Activated naive CD4-positive, alpha-beta T cell treated with anti-CD3 and anti-CD28 coated beads, Interleukin-2, amount 50 U/mL, for 72 hours (primary cell): ENCODE results near the gene ANKRD17. TPM values are rescaled to one million over a fixed set of nuclear protein-coding genes. Genes with fewer than 3 reads are reported as not detected.

ENCODE experiments used
- ATAC-seq, 2 donors: fragments of 150-1000 bp; cut with Tn5 transposase; 2 replicates each; pipeline ENCODE4 v1.10.0; 2021; ENCODE audit warnings: mild to moderate bottlenecking in 2 of 2, moderate library complexity in 2 of 2
- DNase-seq, 2 donors: peaks; one replicate each; pipeline ENCODE4 v3.0.0; 2021 to 2022; ENCODE audit warnings: low spot score in 2 of 2
- H3K27ac Mint-ChIP-seq, 2 donors: one replicate each; pipeline ENCODE4 v1.8.0; 2022; ENCODE audit warnings: mild to moderate bottlenecking in 2 of 2, mixed read lengths in 2 of 2
- H3K36me3 Mint-ChIP-seq, 2 donors: one replicate each; pipeline ENCODE4 v1.8.0; 2022; ENCODE audit warnings: mixed read lengths in 2 of 2
- H3K9me3 Mint-ChIP-seq, 2 donors: one replicate each; pipeline ENCODE4 v1.8.0; 2022; ENCODE audit warnings: mixed read lengths in 2 of 2
- total RNA-seq, 2 donors: library from RNA; stranded (reverse); gene quantifications; one replicate each; pipeline ENCODE4 v1.2.3, GENCODE V29; 2022

The ANKRD17 gene
- total RNA-seq, 2 donors from 2014 or later, result 39.1 to 73.9 TPM

DNA sequence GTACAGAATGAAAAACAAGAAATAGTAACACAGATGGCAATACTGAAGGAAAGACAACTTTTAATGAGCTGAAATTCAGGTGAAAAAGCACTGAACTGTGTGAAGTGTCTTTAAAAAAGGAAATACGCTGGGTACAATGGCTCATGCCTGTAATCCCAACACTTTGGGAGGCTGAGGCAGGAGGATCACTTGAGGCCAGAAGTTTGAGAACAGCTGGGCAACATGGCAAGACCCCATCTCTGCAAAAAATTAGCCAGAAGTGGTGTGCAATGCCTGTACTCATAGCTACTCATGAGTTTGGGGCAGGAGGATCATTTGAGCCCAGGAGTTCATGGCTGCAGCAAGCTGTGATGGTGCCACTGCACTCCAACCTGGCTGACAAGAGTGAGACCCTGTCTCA lies 129.3 kb downstream of the ANKRD17 start:
- H3K27ac Mint-ChIP-seq, result no peak overlapping the region
- peaks cover 0 to 14% of the 10 kb centered on the region in 2 donors for H3K36me3 Mint-ChIP-seq
- DNase-seq (no peak), ATAC-seq (no peak)
- H3K9me3 Mint-ChIP-seq, result no peaks in the 10 kb centered on the region

DNA sequence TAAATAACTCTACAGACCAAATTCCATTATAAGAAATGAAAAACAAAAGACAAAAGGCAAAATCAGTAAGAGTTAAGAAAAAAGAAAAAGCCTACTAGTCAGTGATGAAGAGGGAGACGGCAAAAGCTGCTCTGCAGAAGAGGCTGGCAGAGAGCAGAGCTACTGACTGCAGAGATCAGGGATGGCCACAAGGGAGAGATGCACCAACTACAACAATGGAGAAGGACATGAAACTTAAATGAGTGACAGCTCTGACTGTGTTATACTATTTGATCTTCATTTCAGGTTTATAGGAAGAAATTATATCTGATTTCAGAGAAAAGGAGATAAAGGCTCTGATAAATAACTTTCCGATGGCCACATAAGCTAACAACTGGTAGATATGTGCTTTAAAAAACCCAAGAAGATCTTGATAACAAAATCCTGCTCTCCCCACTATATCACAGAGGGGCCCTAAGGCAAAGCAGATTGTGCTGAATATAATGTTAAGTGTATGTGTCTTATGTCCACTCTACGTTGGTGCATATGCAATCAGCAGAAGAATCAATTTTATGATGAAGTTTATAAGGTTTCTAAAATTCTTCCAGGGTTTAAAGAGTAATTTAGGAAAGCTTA lies 130.7 kb downstream of the ANKRD17 start:
- H3K27ac Mint-ChIP-seq, result no peak overlapping the region
- H3K9me3 Mint-ChIP-seq, result no peaks in the 10 kb centered on the region
- DNase-seq (no peak), ATAC-seq (peak in 1 of 2 donors; percentile 60)
- peaks cover 0 to 8% of the 10 kb centered on the region in 2 donors for H3K36me3 Mint-ChIP-seq

DNA sequence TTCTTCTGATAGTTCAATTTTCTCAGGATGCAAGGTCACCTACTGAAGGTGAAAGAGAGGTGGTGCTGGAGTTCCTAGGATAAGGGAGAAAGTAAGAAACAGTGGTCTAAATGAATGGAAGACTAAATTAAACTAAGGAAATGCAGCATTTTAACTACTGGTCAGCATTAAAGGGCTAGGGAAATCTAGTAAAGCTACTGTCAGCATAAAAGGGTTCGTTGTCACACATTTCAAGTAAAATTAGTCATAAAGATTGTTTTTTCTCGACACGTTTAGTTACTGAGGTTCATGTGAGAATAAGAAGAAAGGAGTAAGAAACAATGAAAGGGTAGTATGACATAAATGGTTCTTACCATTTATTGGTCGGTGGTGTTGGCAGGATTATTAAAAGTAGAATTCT lies 149.1 kb downstream of the ANKRD17 start:
- ATAC-seq (peak in 1 of 2 donors; percentile 66), DNase-seq (no peak)
- Mint-ChIP-seq H3K27ac (no peak overlapping the region), H3K36me3 (peaks cover 0 to 11% of the 10 kb centered on the region in 2 donors), H3K9me3 (no peaks in the 10 kb centered on the region)

DNA sequence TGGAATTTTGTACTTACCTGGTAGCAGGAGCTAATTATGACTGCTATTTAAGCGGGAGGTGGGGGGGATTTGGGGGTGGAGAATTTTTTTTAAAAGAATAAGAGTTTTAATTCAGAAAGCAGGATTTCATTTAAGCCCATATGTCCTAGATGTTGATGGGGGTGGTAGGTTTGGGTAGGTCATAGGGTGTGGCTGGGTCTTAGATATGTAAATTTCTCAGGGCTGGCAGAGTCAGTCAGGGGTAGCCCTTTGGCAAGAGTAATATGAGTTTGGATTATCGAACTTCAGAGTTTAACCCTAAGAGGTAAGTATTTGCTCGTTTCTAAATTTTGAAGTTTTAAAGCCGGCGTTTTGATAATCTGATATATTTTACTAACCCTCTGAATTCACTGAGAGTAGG lies 153.9 kb downstream of the ANKRD17 start:
- ATAC-seq (no peak), DNase-seq (no peak)
- Mint-ChIP-seq H3K36me3 (peaks cover 0 to 28% of the 10 kb centered on the region in 2 donors), H3K27ac (peak overlapping the region; percentile 6 to 63), H3K9me3 (no peaks in the 10 kb centered on the region)

DNA sequence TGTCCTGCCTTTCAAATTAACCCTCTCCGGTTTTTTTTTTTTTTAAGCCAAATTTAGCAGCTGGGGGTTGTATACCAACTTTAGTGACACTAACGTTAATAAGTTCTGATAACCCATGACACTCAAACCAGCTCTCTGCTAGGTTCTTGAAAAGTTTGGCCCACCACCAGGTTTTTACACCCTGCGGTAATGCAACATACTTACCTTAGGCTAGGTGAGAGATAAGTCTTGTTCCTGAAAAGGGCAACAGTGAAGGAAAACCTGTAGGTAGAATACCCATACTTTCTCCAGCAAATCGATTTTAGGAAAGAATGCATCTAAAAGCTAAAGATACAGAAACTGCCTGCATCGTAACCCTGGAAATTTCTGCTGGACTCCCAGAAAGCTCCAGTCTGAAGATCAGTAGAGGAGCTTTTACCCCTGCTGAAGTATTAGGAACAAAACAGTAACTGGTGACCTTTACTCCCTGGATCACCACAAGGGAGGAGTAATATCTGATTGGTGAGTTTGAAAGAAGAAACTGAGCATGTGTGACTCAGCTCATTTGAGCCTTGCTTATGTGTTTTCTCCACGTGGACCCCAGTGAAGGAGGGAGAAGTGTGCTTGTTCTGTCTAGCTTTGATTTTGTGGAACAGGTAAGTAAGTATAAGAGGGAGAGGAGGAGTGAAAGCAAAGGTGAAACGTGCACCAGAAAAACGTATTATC lies 154.6 kb downstream of the ANKRD17 start:
- no peaks in the 10 kb centered on the region for H3K9me3 Mint-ChIP-seq
- peaks cover 0 to 32% of the 10 kb centered on the region in 2 donors for H3K36me3 Mint-ChIP-seq
- peak overlapping the region; percentile 6 to 19 for H3K27ac Mint-ChIP-seq
- ATAC-seq (peak in 1 of 2 donors; percentile 63), DNase-seq (no peak)

DNA sequence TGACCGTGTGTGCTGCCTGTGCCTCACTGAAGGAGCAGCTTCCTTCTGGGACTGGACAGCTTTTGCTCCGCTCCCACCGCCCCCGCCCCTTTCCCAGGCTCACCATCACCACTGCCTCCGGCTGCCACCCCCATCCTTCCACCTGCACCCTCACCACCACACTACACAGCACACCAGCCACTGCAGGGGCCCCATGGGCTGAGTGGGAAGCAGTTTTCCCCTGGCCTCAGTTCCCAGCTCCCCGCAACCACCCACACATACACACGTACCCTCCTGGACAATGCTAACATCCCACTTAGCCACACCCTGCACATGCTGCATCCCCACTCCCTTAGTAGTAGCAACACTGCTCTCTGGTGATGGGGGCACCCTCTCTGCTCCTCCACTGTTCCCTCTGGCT lies 159.5 kb downstream of the ANKRD17 start:
- DNase-seq (no peak), ATAC-seq (peak in 1 of 2 donors; percentile 53)
- Mint-ChIP-seq H3K36me3 (peaks cover 0 to 24% of the 10 kb centered on the region in 2 donors), H3K27ac (peak overlapping the region; percentile 65 to 97), H3K9me3 (no peaks in the 10 kb centered on the region)

DNA sequence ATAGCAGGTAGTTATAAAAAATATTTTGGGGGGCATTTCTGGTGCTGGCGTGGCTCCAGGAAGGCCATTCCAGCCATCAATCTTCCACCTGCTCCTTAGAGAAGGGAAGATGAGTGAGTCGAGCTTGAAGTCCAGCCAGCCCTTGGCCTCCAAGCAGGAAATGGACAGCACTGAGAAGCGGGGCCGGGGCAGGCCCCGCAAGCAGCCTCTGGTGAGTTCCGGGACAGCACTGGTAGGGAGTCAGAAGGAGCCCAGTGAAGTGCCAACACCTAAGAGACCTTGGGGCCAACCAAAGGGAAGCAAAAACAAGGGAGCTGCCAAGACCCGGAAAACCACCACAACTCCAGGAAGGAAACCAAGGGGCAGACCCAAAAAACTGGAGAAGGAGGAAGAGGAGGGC lies 159.9 kb downstream of the ANKRD17 start:
- peak in 1 of 2 donors; percentile 31 for ATAC-seq
- Mint-ChIP-seq H3K27ac (peak overlapping the region in 1 of 2 donors; percentile 38), H3K36me3 (peaks cover 0 to 22% of the 10 kb centered on the region in 2 donors), H3K9me3 (no peaks in the 10 kb centered on the region)
- no peak for DNase-seq

DNA sequence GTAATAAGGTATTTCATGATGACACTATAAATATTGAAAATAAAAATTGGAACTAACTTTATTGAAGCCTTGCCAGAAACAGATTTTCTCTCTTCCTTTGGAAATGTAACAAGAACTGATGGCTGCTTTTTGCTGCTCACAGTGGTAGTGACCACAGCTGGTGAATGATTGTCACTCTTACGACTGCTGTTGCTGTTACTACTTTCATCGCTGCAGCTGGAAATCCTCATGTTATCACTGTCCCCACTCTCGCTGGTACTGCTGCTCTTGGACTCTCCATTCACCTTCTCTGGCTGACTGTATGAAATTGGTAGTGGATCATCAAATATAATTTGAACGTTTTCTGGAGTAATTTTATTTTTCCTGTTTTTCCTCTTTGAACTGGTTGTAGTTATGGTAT lies 160.6 kb downstream of the ANKRD17 start:
- ATAC-seq (no peak), DNase-seq (no peak)
- Mint-ChIP-seq H3K9me3 (no peaks in the 10 kb centered on the region), H3K36me3 (peaks cover 0 to 22% of the 10 kb centered on the region in 2 donors), H3K27ac (no peak overlapping the region)

DNA sequence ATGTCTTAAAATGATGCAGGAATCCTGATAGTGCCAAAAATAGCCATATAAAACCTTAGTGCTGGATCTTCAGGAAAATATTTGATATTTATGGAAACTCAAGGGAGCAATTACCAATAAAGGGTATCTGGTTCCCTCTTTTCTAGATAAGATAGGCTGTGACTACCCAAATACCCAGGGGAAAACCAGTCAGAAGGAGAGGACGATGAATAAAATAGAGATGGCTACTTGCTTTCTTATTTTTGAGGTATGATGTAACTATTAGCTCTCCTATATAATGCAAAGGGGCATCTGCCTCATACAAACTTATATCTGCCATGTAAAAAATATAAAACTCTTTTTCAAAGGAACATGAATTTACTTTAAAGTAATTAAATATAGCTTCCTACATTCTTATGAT lies 165.7 kb downstream of the ANKRD17 start:
- ATAC-seq (no peak), DNase-seq (no peak)
- Mint-ChIP-seq H3K36me3 (peaks cover 16 to 22% of the 10 kb centered on the region in 2 donors), H3K9me3 (no peaks in the 10 kb centered on the region), H3K27ac (peak overlapping the region in 1 of 2 donors; percentile 65)

DNA sequence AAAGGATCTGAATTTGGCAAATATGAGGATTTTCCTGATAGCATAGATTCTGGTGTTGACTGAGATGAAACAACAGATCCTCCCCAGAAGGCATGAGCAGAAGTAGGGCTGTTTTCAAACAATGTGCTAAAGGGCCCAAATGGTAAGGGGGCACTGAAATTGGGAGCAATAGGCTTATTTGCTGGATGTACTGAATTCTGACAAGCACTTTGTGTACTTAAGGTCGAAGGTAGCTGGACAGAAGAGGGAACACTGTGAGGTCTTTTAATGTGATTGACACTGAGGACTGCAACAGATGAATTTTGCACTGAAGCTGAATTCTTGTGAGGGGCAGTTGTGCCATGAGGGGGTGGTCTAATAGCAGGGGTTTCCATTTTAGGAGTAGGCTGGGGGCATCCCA lies 167.9 kb downstream of the ANKRD17 start:
- no peak for DNase-seq
- peak overlapping the region; percentile 40 to 62 for H3K27ac Mint-ChIP-seq
- H3K9me3 Mint-ChIP-seq, result no peaks in the 10 kb centered on the region
- peak in 1 of 2 donors; percentile 22 for ATAC-seq
- H3K36me3 Mint-ChIP-seq, result peaks cover 21 to 31% of the 10 kb centered on the region in 2 donors

DNA sequence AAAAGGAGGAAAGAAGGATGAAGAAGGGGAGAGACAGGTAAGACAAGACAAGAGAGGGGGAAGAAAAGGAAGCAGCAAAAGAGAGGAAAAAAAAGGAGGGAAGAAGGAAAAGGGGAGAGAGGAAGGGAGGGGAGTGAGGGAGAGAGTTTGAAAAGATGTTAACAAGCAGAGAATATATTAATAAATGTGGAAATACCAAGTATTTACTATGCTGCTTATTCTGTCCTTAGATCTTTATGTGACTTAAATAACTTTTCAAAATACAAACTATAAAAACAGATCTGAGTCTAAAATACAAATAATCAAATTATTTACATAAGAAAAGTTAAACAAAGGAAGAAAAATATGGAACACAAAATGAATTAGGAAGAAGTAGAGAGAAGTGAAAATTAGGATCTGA lies 170.7 kb downstream of the ANKRD17 start:
- Mint-ChIP-seq H3K27ac (no peak overlapping the region), H3K9me3 (no peaks in the 10 kb centered on the region), H3K36me3 (peaks cover 21 to 36% of the 10 kb centered on the region in 2 donors)
- DNase-seq, result no peak
- no peak for ATAC-seq

DNA sequence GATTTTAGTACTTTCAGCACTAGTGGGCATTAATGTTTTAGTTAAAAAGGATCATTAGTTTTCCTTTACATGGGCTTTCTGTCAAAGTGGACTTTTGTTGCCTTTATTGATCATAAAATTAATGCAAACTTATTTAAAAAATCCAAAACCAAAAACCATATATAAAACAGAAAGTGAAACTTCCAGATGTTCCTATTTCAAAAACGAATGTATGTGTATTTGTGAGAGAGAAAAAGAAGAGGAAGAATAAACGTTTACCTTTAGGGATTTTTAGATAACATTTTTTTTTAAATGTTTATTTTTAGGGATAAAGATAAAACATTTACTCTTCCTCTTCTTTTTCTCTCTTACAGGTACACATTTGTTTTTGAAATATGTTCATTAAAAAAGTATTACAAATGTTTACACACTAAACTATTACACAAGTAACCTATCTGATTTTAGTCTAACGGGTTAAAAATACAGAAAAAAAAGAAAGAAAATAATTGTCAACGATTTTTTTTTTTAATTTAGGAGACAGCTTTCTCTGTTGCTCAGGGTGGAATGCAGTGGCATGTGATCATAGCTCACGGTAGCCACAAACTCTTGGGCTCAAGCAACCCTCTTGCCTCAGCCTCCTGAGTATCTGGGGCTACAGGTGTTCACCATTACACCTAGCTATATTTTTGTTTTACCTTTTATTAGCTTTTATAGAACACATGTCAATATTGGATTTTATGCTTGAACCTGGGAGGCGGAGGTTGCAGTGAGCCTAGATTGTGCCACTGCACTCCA lies 172.3 kb downstream of the ANKRD17 start:
- Mint-ChIP-seq H3K9me3 (peaks cover 0 to 5% of the 10 kb centered on the region in 2 donors), H3K27ac (peak overlapping the region in 1 of 2 donors; percentile 36), H3K36me3 (peaks cover 13 to 43% of the 10 kb centered on the region in 2 donors)
- peak in 1 of 2 donors; percentile 43 for ATAC-seq
- DNase-seq, result no peak

DNA sequence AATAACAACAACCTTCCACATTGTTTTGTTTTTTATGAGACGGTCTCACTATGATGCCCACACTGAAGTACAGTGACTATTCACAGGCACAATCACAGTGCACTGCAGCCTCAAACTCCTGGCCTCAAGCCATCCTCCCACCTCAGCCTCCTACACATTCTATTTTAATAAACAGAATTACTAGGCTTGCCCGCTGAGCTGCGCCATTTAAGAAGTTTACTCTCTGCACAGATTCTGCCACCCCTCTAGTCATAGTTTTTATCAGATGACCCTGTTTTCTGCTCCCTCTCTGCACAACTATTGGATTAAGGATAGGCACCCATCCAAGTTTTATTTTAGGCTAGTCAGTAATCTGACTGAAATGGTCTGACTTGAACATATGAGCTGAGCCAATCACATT lies 177.8 kb downstream of the ANKRD17 start:
- DNase-seq, result no peak
- Mint-ChIP-seq H3K36me3 (peaks cover 1 to 33% of the 10 kb centered on the region in 2 donors), H3K27ac (peak overlapping the region in 1 of 2 donors; percentile 78), H3K9me3 (peaks cover 0 to 5% of the 10 kb centered on the region in 2 donors)
- peak in 1 of 2 donors; percentile 24 for ATAC-seq

DNA sequence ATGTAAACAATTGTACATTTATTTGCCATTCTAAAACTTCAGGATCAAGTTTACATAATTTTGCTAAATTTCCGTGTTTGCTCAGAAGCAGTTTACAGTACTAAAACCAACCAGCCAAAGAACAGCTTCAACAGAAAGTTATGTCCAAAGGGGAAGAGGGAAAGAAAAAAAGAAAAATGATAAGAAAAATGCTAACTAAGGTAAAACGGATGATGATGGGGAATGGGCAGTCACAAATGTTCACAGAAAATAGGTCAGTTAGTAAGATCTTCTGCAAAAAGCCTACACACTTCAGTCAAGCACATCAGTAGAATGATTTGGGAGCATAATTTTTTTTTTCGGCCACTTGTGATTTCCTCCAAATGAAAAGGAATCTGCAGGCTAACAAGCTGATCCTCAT lies 182.8 kb downstream of the ANKRD17 start:
- H3K27ac Mint-ChIP-seq, result no peak overlapping the region
- H3K36me3 Mint-ChIP-seq, result peaks cover 5 to 8% of the 10 kb centered on the region in 2 donors
- ATAC-seq (no peak), DNase-seq (no peak)
- H3K9me3 Mint-ChIP-seq, result no peaks in the 10 kb centered on the region

DNA sequence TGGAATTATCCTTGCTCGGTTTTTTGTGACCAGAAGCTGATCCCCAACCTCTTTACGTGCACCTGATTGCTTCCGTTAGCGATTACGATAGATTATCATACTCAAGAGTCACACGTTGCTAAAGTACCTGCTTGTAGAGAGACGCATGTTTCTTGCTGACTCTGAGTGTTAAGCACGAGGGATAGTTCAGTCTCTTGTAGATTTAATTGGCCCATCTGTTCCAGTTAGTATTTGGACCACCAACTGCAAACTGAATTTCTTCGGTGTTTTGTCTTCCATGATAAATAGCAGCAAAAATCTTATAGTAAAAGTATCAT lies 188.6 kb downstream of the ANKRD17 start:
- ATAC-seq (peak; percentile 18 to 19), DNase-seq (no peak)
- Mint-ChIP-seq H3K27ac (peak overlapping the region; percentile 97 to 99), H3K9me3 (no peaks in the 10 kb centered on the region), H3K36me3 (peaks cover 23 to 25% of the 10 kb centered on the region in 2 donors)

DNA sequence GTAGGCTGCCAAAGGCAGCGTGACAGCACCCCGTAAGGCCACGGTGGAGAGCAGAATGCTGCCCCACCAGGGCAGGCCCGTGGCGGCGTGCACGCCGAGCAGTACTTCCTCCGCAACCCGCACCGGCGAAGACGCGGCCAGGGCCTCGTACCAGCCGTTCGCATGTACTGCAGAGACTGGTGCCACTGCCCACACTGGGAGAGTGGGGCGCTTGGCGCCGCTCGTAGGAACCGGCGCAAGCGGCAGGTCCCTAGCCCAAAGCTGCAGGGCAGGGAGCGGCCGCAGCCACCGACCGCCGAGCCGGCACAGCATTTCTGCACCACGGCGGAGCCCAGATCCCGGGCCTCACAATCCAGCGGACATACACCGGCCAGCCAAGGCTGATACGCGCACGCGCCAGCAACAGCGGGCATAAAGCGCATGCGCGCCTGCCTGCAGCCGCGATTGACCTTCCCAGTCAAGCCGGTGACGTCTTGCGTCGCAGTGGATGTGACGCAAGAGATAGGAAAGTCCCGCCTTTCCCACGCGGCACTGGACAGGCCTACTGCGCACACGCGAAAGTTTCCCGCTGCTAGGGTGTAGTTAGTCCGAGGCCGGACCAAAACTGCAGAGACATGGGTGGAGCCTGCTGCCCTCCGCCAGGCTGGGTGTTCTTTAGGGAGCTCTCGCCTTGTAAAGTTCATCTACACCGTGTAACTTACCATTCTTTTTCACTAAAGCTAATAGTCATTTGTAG lies 189.1 kb downstream of the ANKRD17 start, which contains the start of gene COX18:
TSS of gene COX18 (minus strand) at position 379 of the 736 bp plus-strand sequence. CDS start at position 312, 67 bp downstream.
- DNase-seq (peak; percentile 88 to 97), ATAC-seq (peak; percentile 84 to 89)
- Mint-ChIP-seq H3K27ac (peak within 1 kb of the TSS; percentile 97 to 99), H3K36me3 (peaks cover 23 to 30% of the 10 kb centered on the region in 2 donors), H3K9me3 (no peaks in the 10 kb centered on the region)
